Smooth muscle cell (in vitro differentiated cells): ENCODE data around the gene NYAP1. TPM values are rescaled to one million over a fixed set of nuclear protein-coding genes. Genes with fewer than 3 reads are reported as not detected.
"Not testable (repeated sequence)": the region's sequence is repeated elsewhere in the genome, so short reads cannot be mapped to it uniquely, and the experiment has no call there.

Experiments used
- DNase-seq: peaks from one replicate; lab custom pipeline; 2025; ENCODE audit not compliant: unreplicated experiment; lab: John Stamatoyannopoulos, UW
- H2AFZ ChIP-seq: fragments of 200-600 bp; sonication (generic); 2 replicates; pipeline ENCODE4 v1.6.0; 2016; ENCODE audit warnings: antibody characterized with exemption, low read depth, mild to moderate bottlenecking
- H3F3A ChIP-seq: fragments of 200-600 bp; sonication (generic); 2 replicates; pipeline ENCODE4 v1.6.0; 2017; ENCODE audit warnings: antibody characterized with exemption, low read depth
- H3K27ac ChIP-seq: fragments of 200-600 bp; sonication (generic); 2 replicates; pipeline ENCODE4 v1.5.1; 2016; ENCODE audit warnings: low read depth, mild to moderate bottlenecking
- H3K27me3 ChIP-seq: fragments of 200-600 bp; sonication (generic); 2 replicates; pipeline ENCODE4 v1.6.1; 2016; ENCODE audit warnings: low read depth, mild to moderate bottlenecking
- H3K36me3 ChIP-seq: fragments of 200-600 bp; sonication (generic); 2 replicates; pipeline ENCODE4 v1.5.1; 2016; ENCODE audit warnings: low read depth
- H3K4me1 ChIP-seq: fragments of 200-600 bp; sonication (generic); 2 replicates; pipeline ENCODE4 v1.5.1; 2016; ENCODE audit warnings: low read depth
- H3K4me2 ChIP-seq: fragments of 200-600 bp; sonication (generic); 2 replicates; pipeline ENCODE4 v1.6.0; 2016; ENCODE audit warnings: mild to moderate bottlenecking
- H3K4me3 ChIP-seq: fragments of 200-600 bp; sonication (generic); 2 replicates; pipeline ENCODE4 v1.5.1; 2016; ENCODE audit warnings: mild to moderate bottlenecking
- H3K79me2 ChIP-seq: fragments of 200-600 bp; sonication (generic); 2 replicates; pipeline ENCODE4 v1.6.0; 2016; ENCODE audit warnings: low read depth, mild to moderate bottlenecking
- H3K9ac ChIP-seq: fragments of 200-600 bp; sonication (generic); 2 replicates; pipeline ENCODE4 v1.6.0; 2016; ENCODE audit warnings: low read depth
- H3K9me3 ChIP-seq: fragments of 200-600 bp; sonication (generic); replicated peaks from 2 replicates; pipeline ENCODE4 v1.5.1; 2016; ENCODE audit warnings: low read depth
- H4K20me1 ChIP-seq: fragments of 200-600 bp; sonication (generic); 2 replicates; pipeline ENCODE4 v1.6.0; 2016; ENCODE audit warnings: low read depth
- CTCF ChIP-seq: fragments of 200-600 bp; sonication (generic); IDR thresholded peaks from 2 replicates; pipeline ENCODE4 v1.5.1; 2017; ENCODE audit warnings: borderline replicate concordance, mild to moderate bottlenecking, antibody characterized with exemption; ENCODE audit not compliant: insufficient read depth, poor library complexity, severe bottlenecking
- WGBS: methylation state at CpG from one replicate; pipeline ENCODE4 v1.1.7; 2016; ENCODE audit warnings: low lambda C conversion rate; 5-methylcytosine and 5-hydroxymethylcytosine counted together
- polyA plus RNA-seq: library from polyadenylated mRNA; unstranded; fragments of >200 nt; fragmentation: Nextera tagmentation; extraction: Ambion mirVana; gene quantifications from 2 replicates; pipeline ENCODE4 v1.2.1, GENCODE V29; 2016
- total RNA-seq: library from RNA; depleted of rRNA; stranded (reverse); fragments of >200 nt; gene quantifications from 2 replicates; pipeline ENCODE4 v1.2.3, GENCODE V29; 2014

NYAP1 gene
- total and polyA plus RNA-seq, 2 experiments from 2014 or later = 2.3 TPM; not detected in 1

GRCh38 chr7:100493476-100494264 is 9.9 kb downstream of the NYAP1 start:
- Histone ChIP-seq H3K4me2 (peak overlapping the region; percentile 82), H3K4me1 (peaks cover 18% of the 10 kb centered on the region), H3K27ac (no peak overlapping the region), H2AFZ (no peak overlapping the region), H3K27me3 (peaks cover 4% of the 10 kb centered on the region), H3F3A (no peaks in the 10 kb centered on the region), H4K20me1 (no peaks in the 10 kb centered on the region), H3K9ac (no peak overlapping the region), H3K79me2 (no peaks in the 10 kb centered on the region), H3K36me3 (no peaks in the 10 kb centered on the region), H3K9me3 (no peaks in the 10 kb centered on the region), H3K4me3 (peak overlapping the region; percentile 23)
- TF ChIP-seq CTCF = no peak
- no peak for DNase-seq
- 27% methylated on average over 23 of the region's 56 CpGs for WGBS

- H3K9me3 ChIP-seq = no peaks in the 10 kb centered on the region
- H3K4me1 ChIP-seq = peaks cover 11% of the 10 kb centered on the region
- no peaks in the 10 kb centered on the region for H4K20me1 ChIP-seq
- no peaks in the 10 kb centered on the region for H3K36me3 ChIP-seq
- H3K4me2 ChIP-seq = no peak overlapping the region
- H3K27ac ChIP-seq = no peak overlapping the region
- H3K79me2 ChIP-seq = no peaks in the 10 kb centered on the region
- no peak for DNase-seq
- no peaks in the 10 kb centered on the region for H3F3A ChIP-seq
- H3K9ac ChIP-seq = no peak overlapping the region
- peaks cover 4% of the 10 kb centered on the region for H3K27me3 ChIP-seq
- H2AFZ ChIP-seq = no peak overlapping the region
- no peak overlapping the region for H3K4me3 ChIP-seq
- no peak for TF ChIP-seq CTCF
- 91% methylated on average over 6 of the region's 6 CpGs for WGBS
Observed at GRCh38 chr7:100496509-100496908, 12.8 kb downstream of the NYAP1 start.

GRCh38 chr7:100500743-100501142 is 17.0 kb downstream of the NYAP1 start:
- not testable (repeated sequence) for H3K27me3 ChIP-seq, H3K9ac ChIP-seq, H3K27ac ChIP-seq, H3F3A ChIP-seq, H3K4me2 ChIP-seq, H3K4me3 ChIP-seq, H3K9me3 ChIP-seq, H2AFZ ChIP-seq, DNase-seq, H4K20me1 ChIP-seq, H3K4me1 ChIP-seq, H3K36me3 ChIP-seq, H3K79me2 ChIP-seq
- 96% methylated on average over 2 of the region's 2 CpGs for WGBS

- H3K4me2 ChIP-seq, H3K27ac ChIP-seq, H3K79me2 ChIP-seq, H2AFZ ChIP-seq, DNase-seq, H3K27me3 ChIP-seq, H3K4me3 ChIP-seq, H3F3A ChIP-seq, H3K9me3 ChIP-seq, H4K20me1 ChIP-seq, H3K36me3 ChIP-seq, H3K4me1 ChIP-seq, H3K9ac ChIP-seq: not testable (repeated sequence)
- WGBS = 96% methylated on average over 3 of the region's 3 CpGs
Observed at GRCh38 chr7:100504031-100504430, 20.3 kb downstream of the NYAP1 start.
